22Rv1 (cell line): ENCODE results near the gene KIF1A.
"Not testable (repeated sequence)": the region's sequence is repeated elsewhere in the genome, so short reads cannot be mapped to it uniquely, and the experiment has no call there.

ENCODE experiments used
- H3K27ac ChIP-seq: fragments of 450-650 bp; 2 replicates; pipeline ENCODE4 v1.5.1; 2017
- ZFX ChIP-seq: fragments of 450-650 bp; IDR thresholded peaks from 2 replicates; pipeline ENCODE4 v1.6.1; 2017; ENCODE audit warnings: antibody characterized with exemption, borderline replicate concordance
- TF ChIP-seq, protein P1 (sequence below): fragments of 450-650 bp; IDR thresholded peaks from 2 replicates; pipeline ENCODE4 v1.5.1; 2017; ENCODE audit warnings: mild to moderate bottlenecking

Gene KIF1A

DNA sequence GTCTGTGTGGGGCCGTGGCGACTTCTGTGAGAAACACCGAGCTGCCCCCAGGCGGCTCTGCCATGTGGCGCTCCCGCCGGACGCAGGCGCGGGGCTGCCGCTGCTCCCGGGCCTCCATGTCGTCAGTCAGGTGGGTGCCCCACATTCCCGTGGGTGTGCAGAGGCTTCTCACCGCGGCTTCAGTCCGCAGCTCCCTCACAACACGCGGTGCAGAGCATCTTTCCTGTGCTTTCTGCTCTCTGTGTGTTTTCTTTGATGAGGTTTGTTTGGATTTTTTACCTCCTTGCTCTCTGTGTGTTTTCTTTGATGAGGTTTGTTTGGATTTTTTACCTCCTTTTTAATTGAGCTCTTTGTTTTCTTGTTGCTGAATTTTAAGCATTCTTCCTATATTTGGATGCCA is 115.4 kb downstream of the KIF1A start:
- H3K27ac ChIP-seq: no peak overlapping the region
- TF ChIP-seq ZFX: no peak
- TF ChIP-seq, protein P1, sequence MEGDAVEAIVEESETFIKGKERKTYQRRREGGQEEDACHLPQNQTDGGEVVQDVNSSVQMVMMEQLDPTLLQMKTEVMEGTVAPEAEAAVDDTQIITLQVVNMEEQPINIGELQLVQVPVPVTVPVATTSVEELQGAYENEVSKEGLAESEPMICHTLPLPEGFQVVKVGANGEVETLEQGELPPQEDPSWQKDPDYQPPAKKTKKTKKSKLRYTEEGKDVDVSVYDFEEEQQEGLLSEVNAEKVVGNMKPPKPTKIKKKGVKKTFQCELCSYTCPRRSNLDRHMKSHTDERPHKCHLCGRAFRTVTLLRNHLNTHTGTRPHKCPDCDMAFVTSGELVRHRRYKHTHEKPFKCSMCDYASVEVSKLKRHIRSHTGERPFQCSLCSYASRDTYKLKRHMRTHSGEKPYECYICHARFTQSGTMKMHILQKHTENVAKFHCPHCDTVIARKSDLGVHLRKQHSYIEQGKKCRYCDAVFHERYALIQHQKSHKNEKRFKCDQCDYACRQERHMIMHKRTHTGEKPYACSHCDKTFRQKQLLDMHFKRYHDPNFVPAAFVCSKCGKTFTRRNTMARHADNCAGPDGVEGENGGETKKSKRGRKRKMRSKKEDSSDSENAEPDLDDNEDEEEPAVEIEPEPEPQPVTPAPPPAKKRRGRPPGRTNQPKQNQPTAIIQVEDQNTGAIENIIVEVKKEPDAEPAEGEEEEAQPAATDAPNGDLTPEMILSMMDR: no peak

DNA sequence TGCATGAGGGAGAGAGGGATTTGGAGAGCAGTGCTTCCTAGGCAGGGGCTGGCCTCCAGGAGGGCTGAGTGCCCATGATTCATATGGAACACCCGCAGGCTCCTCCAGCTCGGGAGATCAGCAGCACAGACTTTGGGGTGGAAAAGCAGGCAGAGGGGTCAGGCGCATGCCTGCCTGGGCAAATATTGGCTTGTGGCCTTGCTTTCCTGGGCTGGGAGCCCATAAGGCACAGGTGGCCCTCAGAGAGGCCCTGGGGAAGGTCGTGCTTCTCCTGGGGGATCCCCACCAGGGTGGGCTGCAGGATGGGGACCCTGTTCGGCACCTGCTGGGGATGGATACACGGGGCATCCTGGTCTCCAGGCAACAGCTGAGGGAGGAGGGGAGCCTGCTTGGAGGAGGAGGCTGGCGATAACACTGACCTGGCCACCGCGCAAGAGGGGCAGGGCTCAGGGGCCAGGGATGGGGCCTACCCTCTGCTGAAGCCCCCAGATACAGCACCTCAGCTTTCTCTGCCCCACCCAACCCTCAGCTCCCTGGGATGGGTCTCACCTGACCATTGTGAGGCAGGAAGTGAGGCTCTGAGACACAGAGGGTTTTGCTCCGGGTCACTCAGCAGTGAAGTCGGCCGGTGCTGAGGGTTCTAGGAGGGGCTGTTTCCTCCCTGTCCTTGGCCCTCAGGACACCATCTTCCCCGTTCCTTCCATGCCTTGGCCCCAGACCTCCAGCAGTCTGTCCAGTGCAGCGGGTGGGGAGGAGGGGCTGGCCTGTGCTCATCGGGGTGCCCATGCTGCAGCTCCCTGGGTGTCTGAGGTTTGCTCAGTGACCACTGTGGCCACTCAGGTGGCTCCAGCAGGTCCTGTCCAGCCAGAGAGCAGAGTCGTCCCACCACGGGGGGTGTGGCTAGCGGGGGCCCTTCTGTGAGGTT is 116.3 kb downstream of the KIF1A start:
- TF ChIP-seq, protein P1: no peak
- no peak for TF ChIP-seq ZFX
- no peak overlapping the region for H3K27ac ChIP-seq

DNA sequence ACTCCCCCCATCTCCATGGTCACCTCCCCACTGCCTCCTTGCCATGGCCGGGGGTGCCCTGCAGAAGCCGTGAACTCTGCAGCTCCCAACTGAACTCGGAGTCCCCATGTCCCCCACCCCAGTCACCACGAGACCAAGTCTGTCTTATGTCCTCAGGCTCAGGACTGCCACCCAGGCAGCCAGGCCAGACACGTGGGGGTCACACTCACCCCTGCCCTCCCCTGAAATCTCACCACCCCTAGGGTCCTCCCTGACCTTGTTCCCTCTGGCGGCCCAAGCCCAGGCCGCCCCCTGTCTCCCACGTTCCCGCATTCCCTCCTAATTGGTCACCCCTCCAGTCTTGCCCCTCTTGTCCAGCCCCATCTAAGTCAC is 117.4 kb downstream of the KIF1A start:
- no peak for TF ChIP-seq ZFX
- TF ChIP-seq, protein P1: no peak
- no peak overlapping the region for H3K27ac ChIP-seq

DNA sequence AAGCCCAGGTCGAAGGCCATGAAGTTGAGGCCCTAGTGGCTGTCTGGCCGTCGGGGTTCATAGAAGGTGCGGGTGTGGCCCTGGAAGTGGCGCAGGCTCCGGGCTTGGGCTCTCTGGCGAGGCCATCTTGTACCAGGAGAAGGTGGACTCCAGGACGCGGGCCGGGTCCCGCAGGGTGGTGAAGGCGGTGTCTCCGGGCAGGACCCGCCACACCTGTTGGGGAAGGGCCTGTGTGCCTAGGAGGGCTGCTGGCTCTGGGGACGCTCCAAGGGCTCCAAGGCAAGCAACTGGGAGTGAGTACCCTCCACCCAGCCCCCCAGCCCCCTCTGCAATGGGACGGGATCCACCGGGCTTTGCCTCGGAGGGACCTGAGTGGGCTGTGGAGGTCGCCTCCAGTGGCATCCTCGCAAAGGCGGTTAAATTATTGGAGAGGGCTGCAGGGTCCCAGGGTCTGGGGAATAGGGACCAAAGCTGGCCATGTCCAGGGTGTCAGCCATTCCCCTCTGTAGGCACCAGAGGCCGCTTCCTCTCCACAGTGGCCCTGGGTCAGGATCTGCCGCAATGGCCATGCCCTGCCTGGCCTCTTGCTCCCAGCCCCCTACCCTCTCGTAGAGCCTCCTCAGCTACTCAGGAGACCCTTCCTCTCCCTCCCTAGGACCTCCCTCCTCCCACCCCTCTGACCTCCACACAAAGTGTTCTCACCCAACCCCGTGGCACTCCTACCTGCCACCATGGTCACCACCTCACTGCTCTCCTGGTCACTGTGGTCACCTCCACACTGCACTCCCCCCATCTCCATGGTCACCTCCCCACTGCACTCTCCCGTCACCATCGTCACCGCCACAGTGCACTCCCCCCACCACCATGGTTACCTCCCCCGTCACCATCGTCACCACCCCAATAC is 118.0 kb downstream of the KIF1A start:
- H3K27ac ChIP-seq: no peak overlapping the region
- TF ChIP-seq ZFX: no peak
- TF ChIP-seq, protein P1: no peak

DNA sequence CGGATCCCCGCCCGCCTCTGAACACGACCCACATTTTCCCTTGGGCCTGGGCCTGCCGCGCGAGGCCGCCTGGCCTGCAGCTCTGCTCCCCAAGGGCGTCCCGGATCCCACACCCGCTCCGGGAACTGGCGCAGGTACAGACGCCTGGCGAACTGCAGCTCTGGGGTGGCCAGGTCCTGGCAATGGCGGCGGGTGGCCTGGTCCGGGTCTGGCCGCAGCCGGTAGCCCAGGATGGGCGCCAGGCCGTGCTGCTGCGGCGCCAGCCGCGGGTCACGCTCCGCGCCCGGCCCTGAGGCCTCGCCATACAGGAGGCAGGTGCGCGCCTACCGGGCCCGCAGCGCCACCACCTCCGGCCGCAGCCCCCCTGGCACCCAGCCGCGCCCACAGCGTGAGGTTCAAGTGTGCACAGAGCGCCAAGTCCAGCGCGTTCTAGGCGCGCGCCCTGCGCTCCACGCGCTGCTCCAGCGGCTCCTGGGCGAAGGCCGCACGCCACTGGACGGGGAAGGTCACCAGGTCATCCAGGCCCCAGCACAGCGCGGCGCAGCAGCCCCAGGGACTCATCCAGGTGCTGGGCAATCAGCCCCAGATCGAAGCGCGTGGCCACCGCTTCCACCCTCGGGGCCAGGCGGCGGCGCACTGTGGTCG is 118.8 kb downstream of the KIF1A start:
- TF ChIP-seq ZFX: no peak
- TF ChIP-seq, protein P1: no peak
- no peak overlapping the region for H3K27ac ChIP-seq

DNA sequence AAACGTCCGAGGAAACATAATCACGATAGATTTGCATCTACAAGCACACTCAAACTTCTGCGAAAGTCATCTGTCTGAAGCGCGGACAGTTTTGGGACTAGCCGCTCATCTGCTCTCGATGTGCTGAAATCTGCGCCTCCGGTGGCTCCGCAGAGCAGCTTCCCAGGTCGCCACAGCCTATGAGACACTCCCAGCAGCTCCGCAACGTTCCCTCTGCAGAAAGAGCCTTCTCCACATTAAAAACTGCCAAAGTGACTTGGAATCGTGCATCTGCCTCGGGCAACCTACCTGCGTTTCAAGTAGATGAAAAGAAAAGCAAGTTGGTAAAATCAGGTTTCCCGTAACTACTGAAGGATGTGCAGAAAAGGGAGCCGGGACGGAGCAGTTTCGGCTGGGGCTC is 119.4 kb downstream of the KIF1A start:
- H3K27ac ChIP-seq: not testable (repeated sequence)

DNA sequence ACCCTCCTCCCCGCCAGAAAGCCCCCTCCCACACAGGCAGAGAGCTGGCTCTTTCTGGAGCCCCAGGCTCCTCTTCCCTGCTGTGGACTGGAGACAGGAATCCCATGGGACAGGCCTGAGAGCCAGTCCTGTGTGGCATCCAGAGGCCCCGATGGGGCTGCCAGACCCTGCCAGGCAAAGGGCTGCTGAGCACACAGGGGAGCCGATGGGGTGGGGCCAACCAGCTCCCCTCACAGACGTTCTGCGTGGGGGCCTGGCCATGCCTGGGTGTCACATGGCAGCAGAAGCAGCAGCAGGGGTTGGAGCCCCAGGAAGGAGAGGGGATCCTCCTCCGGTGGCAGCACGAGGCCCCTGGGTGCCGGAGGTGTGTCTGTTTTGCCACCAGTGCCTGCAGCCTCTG is 120.2 kb downstream of the KIF1A start:
- not testable (repeated sequence) for H3K27ac ChIP-seq

DNA sequence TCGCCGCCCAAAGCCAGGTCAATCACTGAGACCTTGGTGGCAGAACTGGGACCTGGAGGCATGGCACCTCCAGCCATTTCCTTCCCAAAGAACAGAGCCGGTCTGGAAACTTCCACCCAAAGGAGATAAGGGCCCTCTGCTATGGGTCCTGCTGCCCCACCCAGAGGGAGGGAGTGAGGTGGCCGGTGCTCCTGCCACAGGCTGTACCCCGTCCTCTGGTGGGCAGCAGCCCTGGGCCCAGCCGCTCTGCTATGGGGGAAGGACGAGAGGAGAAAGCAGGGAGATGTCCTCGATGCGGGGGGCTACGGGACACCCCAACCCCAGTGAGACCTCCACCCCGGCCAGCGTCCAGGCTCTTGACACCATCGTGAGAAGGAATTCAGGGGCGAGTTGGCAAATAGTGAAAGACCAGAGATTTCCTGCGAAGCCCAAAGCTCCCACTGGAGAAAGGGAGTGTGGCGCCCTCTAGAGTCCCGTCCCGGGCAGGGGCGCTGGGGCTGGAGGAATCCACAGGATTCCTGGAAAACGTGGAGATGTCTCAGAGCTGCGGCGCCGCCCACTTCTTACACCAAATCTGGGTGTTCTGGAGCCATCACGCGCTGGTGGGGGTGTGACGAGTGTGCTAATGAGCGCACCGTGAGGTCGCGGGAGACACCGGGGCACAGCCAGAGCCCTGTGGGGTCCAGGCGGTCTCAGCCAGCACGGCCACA is 121.0 kb downstream of the KIF1A start:
- not testable (repeated sequence) for H3K27ac ChIP-seq

DNA sequence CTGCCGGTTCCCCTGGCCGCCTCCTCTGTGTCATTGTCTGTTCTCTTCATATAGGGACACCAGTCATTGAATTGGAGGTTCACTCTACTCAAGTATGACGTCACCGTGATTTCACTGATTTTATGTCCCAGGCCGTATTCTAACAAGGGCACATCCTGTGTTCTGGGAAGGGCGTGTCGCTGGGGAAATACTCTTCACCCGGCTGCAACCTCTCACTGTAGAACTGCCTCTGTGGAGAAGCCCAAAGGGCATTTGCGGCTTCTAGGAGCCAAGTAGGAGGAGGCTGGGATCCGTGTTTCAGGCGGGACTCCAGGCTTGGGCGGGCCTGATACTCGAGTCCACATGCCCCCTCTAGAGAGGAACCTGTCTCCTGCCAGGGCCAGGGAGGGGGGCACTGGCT is 123.5 kb downstream of the KIF1A start:
- not testable (repeated sequence) for H3K27ac ChIP-seq

DNA sequence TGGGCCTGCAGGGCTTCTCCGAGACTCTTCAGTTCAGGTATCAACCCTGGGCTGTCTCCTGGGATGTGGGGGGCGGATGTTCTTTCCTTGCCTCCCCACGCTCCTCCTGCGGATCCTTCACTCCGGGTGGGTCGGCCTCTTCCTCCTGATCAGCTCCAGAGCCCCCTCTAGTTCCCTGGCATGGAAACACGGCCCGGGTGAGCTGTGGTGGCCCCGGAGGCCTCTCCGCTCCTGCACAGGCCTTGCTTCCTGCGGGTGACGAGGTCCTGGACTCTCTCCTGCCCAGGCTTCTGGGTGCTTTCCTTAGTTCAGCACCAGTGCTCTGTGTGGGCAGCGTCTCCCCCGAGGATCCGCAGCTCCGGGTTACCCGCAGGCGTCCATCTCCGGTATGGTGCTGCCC is 124.4 kb downstream of the KIF1A start:
- H3K27ac ChIP-seq: not testable (repeated sequence)

DNA sequence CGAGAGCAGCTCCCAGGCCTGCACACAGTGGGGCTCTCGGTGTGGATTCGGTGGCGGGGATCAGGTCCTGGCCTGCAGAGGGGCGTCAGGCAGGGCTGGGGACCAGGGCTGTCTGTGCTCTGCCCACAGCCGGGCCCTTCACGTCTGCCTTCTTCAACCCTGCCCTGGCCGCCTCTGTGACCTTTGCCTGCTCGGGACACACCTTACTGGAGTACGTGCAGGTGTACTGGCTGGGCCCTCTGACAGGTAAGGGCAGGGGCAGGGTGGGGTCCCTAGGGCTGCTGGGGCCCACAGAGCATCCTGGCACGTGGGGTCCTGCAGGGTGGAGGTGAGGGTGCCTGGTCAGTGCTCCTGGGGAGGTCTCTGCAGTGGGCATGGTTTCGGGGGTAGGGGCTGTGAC is 125.7 kb downstream of the KIF1A start:
- not testable (repeated sequence) for H3K27ac ChIP-seq
